K562 (cell line): ENCODE measurements around the gene LDAH. TPM values are rescaled to one million over a fixed set of nuclear protein-coding genes. Genes with fewer than 3 reads are reported as not detected.
A peak's percentile ranks its signal among the peaks of the same experiment; 100 is the strongest.

Source experiments
- ATAC-seq: fragments of 200-7000 bp; cut with Tn5 transposase; 3 replicates; pipeline ENCODE4 v1.9.1; 2020; ENCODE audit warnings: moderate library complexity
- BruUV-seq: library from RNA; stranded (reverse); fragments of 400-500 nt; replicated peaks from 2 replicates; lab custom pipeline; 2021; lab: Mats Ljungman, UMichigan
- CTCF ChIA-PET: fragments of 300-600 bp; formaldehyde crosslinking; extraction: SDS; loops from one replicate; lab custom pipeline; 2021; ENCODE audit warnings: low intra/inter-chr PET ratio; lab: Yijun Ruan, JAX
- POLR2A ChIA-PET: fragments of 300-600, 350-650 bp; sonication (Branson Sonifier 250); formaldehyde crosslinking; extraction: SDS; loops from one replicate; lab custom pipeline; 2021; ENCODE audit warnings: antibody characterized with exemption, inconsistent platforms; lab: Yijun Ruan, JAX
- DNase-seq, 4 experiments: peaks; one replicate each; pipeline versions ENCODE4 v3.0.0 to v3.0.0-alpha.2; 2011 to 2018; ENCODE audit warnings: low spot score in 3 of 4, mixed read lengths in 3 of 4; ENCODE audit errors: extremely low read depth in 1 of 4
- FAIRE-seq: peaks from 2 replicates; lab custom pipeline; 2011; peaks lifted over from hg19 to GRCh38; lab: Jason Lieb, UNC
- H2AFZ ChIP-seq: 2 replicates; pipeline ENCODE4 v1.6.0; 2011; ENCODE audit warnings: low read depth, low read length, control low read depth, inconsistent platforms
- H3K27ac ChIP-seq: fragments of 200-600 bp; 3 replicates; pipeline ENCODE4 v1.8.0; 2011; ENCODE audit warnings: low read depth, mild to moderate bottlenecking, control low read depth, inconsistent platforms, low read length, moderate library complexity, mixed read lengths; ENCODE audit errors: extremely low read depth
- H3K27me3 ChIP-seq, 2 experiments: fragments of 300-600 bp in 1 of 2; 2 replicates in 1 of 2; 3 replicates in 1 of 2; pipeline versions ENCODE4 v1.6.0 to v1.8.0; 2011; ENCODE audit warnings: inconsistent platforms in 2 of 2, low read length in 2 of 2, mild to moderate bottlenecking in 1 of 2, mixed read lengths in 1 of 2, moderate library complexity in 1 of 2; ENCODE audit not compliant: control insufficient read depth in 2 of 2, insufficient read depth in 2 of 2
- H3K36me3 ChIP-seq: fragments of 300-600 bp; 3 replicates; pipeline ENCODE4 v1.8.0; 2011; ENCODE audit warnings: mild to moderate bottlenecking, low read length, inconsistent platforms; ENCODE audit not compliant: control insufficient read depth, insufficient read depth
- H3K4me1 ChIP-seq, 2 experiments: fragments of 200-600 bp in 1 of 2; replicated peaks in 1 of 2; 2 replicates in 1 of 2; 3 replicates in 1 of 2; pipeline versions ENCODE4 v1.5.1 to v1.8.0; 2011; ENCODE audit warnings: inconsistent platforms in 2 of 2, low read length in 2 of 2, mild to moderate bottlenecking in 1 of 2, mixed read lengths in 1 of 2, moderate library complexity in 1 of 2; ENCODE audit not compliant: control insufficient read depth in 2 of 2, insufficient read depth in 2 of 2
- H3K4me2 ChIP-seq: 2 replicates; pipeline ENCODE4 v1.6.1; 2011; ENCODE audit warnings: low read length, control low read depth, inconsistent platforms, mixed read lengths; ENCODE audit not compliant: insufficient read depth
- H3K4me3 ChIP-seq: fragments of 200-600 bp; sonication (generic), shearing (Covaris generic); 2 replicates; pipeline ENCODE4 v1.5.1; 2016; ENCODE audit warnings: control low read depth, inconsistent platforms
- H3K79me2 ChIP-seq: fragments of 200-600 bp; 3 replicates; pipeline ENCODE4 v1.8.0; 2011; ENCODE audit warnings: low read length, inconsistent platforms; ENCODE audit not compliant: control insufficient read depth, insufficient read depth
- H3K9ac ChIP-seq, 2 experiments: 2 replicates each; pipeline versions ENCODE4 v1.6.0 to v1.6.1; 2011; ENCODE audit warnings: low read depth in 2 of 2, low read length in 2 of 2, control low read depth in 1 of 2, inconsistent platforms in 1 of 2, mild to moderate bottlenecking in 1 of 2, mixed read lengths in 1 of 2; ENCODE audit not compliant: insufficient read depth in 1 of 2
- H3K9me1 ChIP-seq: one replicate; pipeline ENCODE4 v1.6.0; 2011; ENCODE audit warnings: inconsistent platforms, mild to moderate bottlenecking, low read length, moderate library complexity; ENCODE audit not compliant: control insufficient read depth, insufficient read depth
- H3K9me3 ChIP-seq: replicated peaks from 2 replicates; pipeline ENCODE4 v1.5.1; 2011; ENCODE audit warnings: low read depth, low read length, inconsistent platforms; ENCODE audit not compliant: control insufficient read depth, insufficient read depth
- H4K20me1 ChIP-seq: replicated peaks from 2 replicates; pipeline ENCODE4 v1.6.1; 2011; ENCODE audit warnings: low read length, inconsistent platforms, mixed read lengths; ENCODE audit not compliant: control insufficient read depth, insufficient read depth
- NFXL1 ChIP-seq: fragments of 450-650 bp; formaldehyde crosslinking; IDR thresholded peaks from 2 replicates; pipeline ENCODE4 v1.4.0; 2021; ENCODE audit warnings: mild to moderate bottlenecking
- SIRT6 ChIP-seq: IDR thresholded peaks from one replicate; pipeline ENCODE4 v1.6.1; 2012; ENCODE audit warnings: low read depth, mild to moderate bottlenecking, control low read depth, inconsistent platforms, low read length, moderate library complexity
- TBP ChIP-seq: optimal IDR thresholded peaks from 2 replicates; pipeline ENCODE3; 2011; ENCODE audit warnings: low read depth, low read length, improper control_type of control experiment
- ZNF12 ChIP-seq: sonication (generic); formaldehyde crosslinking; IDR thresholded peaks from 2 replicates; pipeline ENCODE4 v1.4.0; 2020; ENCODE audit warnings: mild to moderate bottlenecking, missing genetic modification reagents
- WGBS: fragments of 100-300 bp; shearing (Covaris generic); methylation state at CpG from one replicate; pipeline ENCODE4 v1.1.6; 2016; ENCODE audit warnings: low coverage, mixed read lengths; ENCODE audit not compliant: insufficient coverage; ENCODE audit errors: missing lambda C conversion rate; 5-methylcytosine and 5-hydroxymethylcytosine counted together
- in situ Hi-C: fragments of 300-500 bp; cut with MboI; formaldehyde crosslinking; loops from 4 replicates; pipeline ENCODE4 v1.15.0; 2018; ENCODE audit warnings: inconsistent platforms, mixed read lengths
- intact Hi-C: fragments of 100-400 bp; cut with micrococcal nuclease; formaldehyde crosslinking; loops from 2 replicates; pipeline ENCODE4 v1.14.2; 2022
- polyA plus RNA-seq, 8 experiments: library from polyadenylated mRNA; depleted of rRNA in 4 of 8; stranded (reverse) in 5 of 8; unstranded in 3 of 8; fragments of >200 nt; fragmentation: Nextera tagmentation in 2 of 8; fragmentation: Illumina TruSeq in 1 of 8; extraction: Ambion mirVana in 2 of 8; extraction: Trizol in 1 of 8; gene quantifications; 2 replicates each; pipeline versions ENCODE4 v1.2.1 to v1.2.3, GENCODE V29; 2011 to 2014; ENCODE audit warnings: inconsistent platforms in 1 of 8, missing spikeins in 1 of 8
- total RNA-seq, 7 experiments: library from RNA; depleted of rRNA in 6 of 7; stranded (reverse); fragments of >200 nt in 6 of 7; fragmentation: Illumina TruSeq in 2 of 7; extraction: Trizol in 2 of 7; gene quantifications; 2 replicates each; pipeline versions ENCODE4 v1.2.1 to v1.2.3, GENCODE V29; 2011 to 2021; ENCODE audit warnings: low replicate concordance in 1 of 7
- TF ChIP-seq, protein P1 (sequence below), 3 experiments: fragments of 200-800 bp in 1 of 3; sonication (Bioruptor generic) in 1 of 3; sonication (generic) in 1 of 3; formaldehyde crosslinking in 1 of 3; IDR thresholded peaks; 2 replicates each; pipeline versions ENCODE4 v1.6.1 to v1.8.0; 2016 to 2022; ENCODE audit warnings: mild to moderate bottlenecking in 2 of 3, missing compliant biosample characterization in 2 of 3, missing genetic modification characterization in 2 of 3, missing genetic modification reagents in 1 of 3

LDAH gene
- total and polyA plus RNA-seq, 9 of the 15 experiments (the other 6 are each of a cell fraction or from before 2014, with no cell fraction given) = 22.3 to 60.1 (median 40.0) TPM

DNA sequence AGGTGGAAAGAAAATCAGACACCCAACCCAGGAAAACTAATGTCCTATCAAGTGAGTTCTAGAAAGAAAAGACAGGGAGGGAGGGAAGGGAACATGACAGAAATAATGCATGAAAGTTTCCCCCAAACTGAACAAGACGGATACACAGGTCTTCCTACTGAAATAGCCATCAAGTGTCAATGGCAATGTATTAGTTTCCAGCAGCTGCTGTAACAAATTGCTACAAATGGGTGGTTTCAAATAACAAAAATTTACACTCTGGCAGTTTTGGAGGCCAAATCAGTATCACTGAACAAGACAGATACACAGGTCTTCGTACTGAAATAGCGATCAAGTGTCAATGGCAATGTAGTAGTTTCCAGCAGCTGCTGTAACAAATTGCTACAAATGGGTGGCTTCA lies 70.6 kb downstream of the LDAH start:
- H4K20me1 ChIP-seq = no peaks in the 10 kb centered on the region
- TF ChIP-seq NFXL1 (CRISPR knock-in tag) (no peak), ZNF12 (CRISPR knock-in tag) (peak; percentile 95), SIRT6 (no peak), TBP (no peak)
- TF ChIP-seq, protein P1, sequence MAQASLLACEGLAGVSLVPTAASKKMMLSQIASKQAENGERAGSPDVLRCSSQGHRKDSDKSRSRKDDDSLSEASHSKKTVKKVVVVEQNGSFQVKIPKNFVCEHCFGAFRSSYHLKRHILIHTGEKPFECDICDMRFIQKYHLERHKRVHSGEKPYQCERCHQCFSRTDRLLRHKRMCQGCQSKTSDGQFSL (CRISPR knock-in tag; IDR thresholded peaks at IDR 0.05) = no peak
- TF ChIP-seq, protein P1 (tag; IDR thresholded peaks at IDR 0.05) = no peak
- BruUV-seq = no TSS peak
- no peaks in the 10 kb centered on the region for H3K9me3 ChIP-seq
- H3K79me2 ChIP-seq = no peaks in the 10 kb centered on the region
- H3K36me3 ChIP-seq = peaks cover 4% of the 10 kb centered on the region; the same call in 1 of the 3 replicates
- no peak for ATAC-seq
- intact Hi-C loops (no loop called here), in situ Hi-C loops (no loop called here)
- no peak overlapping the region for H3K4me3 ChIP-seq
- DNase-seq = no peak
- H3K27me3 ChIP-seq = no peaks in the 10 kb centered on the region
- no peak overlapping the region for H3K27ac ChIP-seq
- CTCF ChIA-PET = no interaction called here
- H3K9ac ChIP-seq = no peak overlapping the region
- FAIRE-seq = no peak
- H3K4me1 ChIP-seq = no peaks in the 10 kb centered on the region; a peak in 1 of 5 replicates
- WGBS = 97% methylated on average over 3 of the region's 3 CpGs
- H2AFZ ChIP-seq = no peak overlapping the region
- no peak overlapping the region for H3K4me2 ChIP-seq
- POLR2A ChIA-PET = interaction anchor here (1.0 kb wide), 1 partner anchor 37 kb away, joined by 3 read pairs; no protein-coding TSS in a partner anchor
- H3K9me1 ChIP-seq = no peaks in the 10 kb centered on the region
